Smooth muscle cell (in vitro differentiated cells): Measurements from ENCODE around the gene TSPAN4. TPM values are rescaled to one million over a fixed set of nuclear protein-coding genes. Genes with fewer than 3 reads are reported as not detected.

Experiments
- DNase-seq: peaks from one replicate; lab custom pipeline; 2025; ENCODE audit not compliant: unreplicated experiment; lab: John Stamatoyannopoulos, UW
- H2AFZ ChIP-seq: fragments of 200-600 bp; sonication (generic); 2 replicates; pipeline ENCODE4 v1.6.0; 2016; ENCODE audit warnings: antibody characterized with exemption, low read depth, mild to moderate bottlenecking
- H3F3A ChIP-seq: fragments of 200-600 bp; sonication (generic); 2 replicates; pipeline ENCODE4 v1.6.0; 2017; ENCODE audit warnings: antibody characterized with exemption, low read depth
- H3K27ac ChIP-seq: fragments of 200-600 bp; sonication (generic); 2 replicates; pipeline ENCODE4 v1.5.1; 2016; ENCODE audit warnings: low read depth, mild to moderate bottlenecking
- H3K27me3 ChIP-seq: fragments of 200-600 bp; sonication (generic); 2 replicates; pipeline ENCODE4 v1.6.1; 2016; ENCODE audit warnings: low read depth, mild to moderate bottlenecking
- H3K36me3 ChIP-seq: fragments of 200-600 bp; sonication (generic); 2 replicates; pipeline ENCODE4 v1.5.1; 2016; ENCODE audit warnings: low read depth
- H3K4me1 ChIP-seq: fragments of 200-600 bp; sonication (generic); 2 replicates; pipeline ENCODE4 v1.5.1; 2016; ENCODE audit warnings: low read depth
- H3K4me2 ChIP-seq: fragments of 200-600 bp; sonication (generic); 2 replicates; pipeline ENCODE4 v1.6.0; 2016; ENCODE audit warnings: mild to moderate bottlenecking
- H3K4me3 ChIP-seq: fragments of 200-600 bp; sonication (generic); 2 replicates; pipeline ENCODE4 v1.5.1; 2016; ENCODE audit warnings: mild to moderate bottlenecking
- H3K79me2 ChIP-seq: fragments of 200-600 bp; sonication (generic); 2 replicates; pipeline ENCODE4 v1.6.0; 2016; ENCODE audit warnings: low read depth, mild to moderate bottlenecking
- H3K9ac ChIP-seq: fragments of 200-600 bp; sonication (generic); 2 replicates; pipeline ENCODE4 v1.6.0; 2016; ENCODE audit warnings: low read depth
- H3K9me3 ChIP-seq: fragments of 200-600 bp; sonication (generic); replicated peaks from 2 replicates; pipeline ENCODE4 v1.5.1; 2016; ENCODE audit warnings: low read depth
- H4K20me1 ChIP-seq: fragments of 200-600 bp; sonication (generic); 2 replicates; pipeline ENCODE4 v1.6.0; 2016; ENCODE audit warnings: low read depth
- WGBS: methylation state at CpG from one replicate; pipeline ENCODE4 v1.1.7; 2016; ENCODE audit warnings: low lambda C conversion rate; 5-methylcytosine and 5-hydroxymethylcytosine counted together
- polyA plus RNA-seq: library from polyadenylated mRNA; unstranded; fragments of >200 nt; fragmentation: Nextera tagmentation; extraction: Ambion mirVana; gene quantifications from 2 replicates; pipeline ENCODE4 v1.2.1, GENCODE V29; 2016
- total RNA-seq: library from RNA; depleted of rRNA; stranded (reverse); fragments of >200 nt; gene quantifications from 2 replicates; pipeline ENCODE4 v1.2.3, GENCODE V29; 2014
- TF ChIP-seq, protein P1 (sequence below): fragments of 200-600 bp; sonication (generic); IDR thresholded peaks from 2 replicates; pipeline ENCODE4 v1.5.1; 2017; ENCODE audit warnings: borderline replicate concordance, mild to moderate bottlenecking, antibody characterized with exemption; ENCODE audit not compliant: insufficient read depth, poor library complexity, severe bottlenecking

TSPAN4 gene
- total and polyA plus RNA-seq, 2 experiments from 2014 or later: 68.2 to 179 TPM

DNA sequence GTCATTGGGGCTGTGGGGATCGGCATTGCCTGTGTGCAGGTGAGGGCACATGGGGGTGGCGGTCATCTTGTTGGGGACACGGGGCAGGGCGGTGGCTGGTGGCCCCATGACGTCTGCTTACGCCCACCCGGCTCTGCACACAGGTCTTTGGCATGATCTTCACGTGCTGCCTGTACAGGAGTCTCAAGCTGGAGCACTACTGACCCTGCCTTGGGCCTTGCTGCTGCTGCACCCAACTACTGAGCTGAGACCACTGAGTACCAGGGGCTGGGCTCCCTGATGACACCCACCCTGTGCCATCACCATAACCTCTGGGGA, 4.7 kb upstream of the TSPAN4 start:
- WGBS: 84% methylated on average over 8 of the region's 8 CpGs
- H3K4me1 ChIP-seq: peaks cover 12% of the 10 kb centered on the region
- H3K9me3 ChIP-seq: no peaks in the 10 kb centered on the region
- H3K36me3 ChIP-seq: no peaks in the 10 kb centered on the region
- no peak overlapping the region for H3K4me2 ChIP-seq
- H3K9ac ChIP-seq: no peak overlapping the region
- H3K4me3 ChIP-seq: no peak overlapping the region
- no peak overlapping the region for H3K27ac ChIP-seq
- DNase-seq: no peak
- H3K79me2 ChIP-seq: peaks cover 49% of the 10 kb centered on the region
- H3F3A ChIP-seq: peaks cover 23% of the 10 kb centered on the region
- H3K27me3 ChIP-seq: no peaks in the 10 kb centered on the region
- H4K20me1 ChIP-seq: peaks cover 84% of the 10 kb centered on the region
- TF ChIP-seq, protein P1, sequence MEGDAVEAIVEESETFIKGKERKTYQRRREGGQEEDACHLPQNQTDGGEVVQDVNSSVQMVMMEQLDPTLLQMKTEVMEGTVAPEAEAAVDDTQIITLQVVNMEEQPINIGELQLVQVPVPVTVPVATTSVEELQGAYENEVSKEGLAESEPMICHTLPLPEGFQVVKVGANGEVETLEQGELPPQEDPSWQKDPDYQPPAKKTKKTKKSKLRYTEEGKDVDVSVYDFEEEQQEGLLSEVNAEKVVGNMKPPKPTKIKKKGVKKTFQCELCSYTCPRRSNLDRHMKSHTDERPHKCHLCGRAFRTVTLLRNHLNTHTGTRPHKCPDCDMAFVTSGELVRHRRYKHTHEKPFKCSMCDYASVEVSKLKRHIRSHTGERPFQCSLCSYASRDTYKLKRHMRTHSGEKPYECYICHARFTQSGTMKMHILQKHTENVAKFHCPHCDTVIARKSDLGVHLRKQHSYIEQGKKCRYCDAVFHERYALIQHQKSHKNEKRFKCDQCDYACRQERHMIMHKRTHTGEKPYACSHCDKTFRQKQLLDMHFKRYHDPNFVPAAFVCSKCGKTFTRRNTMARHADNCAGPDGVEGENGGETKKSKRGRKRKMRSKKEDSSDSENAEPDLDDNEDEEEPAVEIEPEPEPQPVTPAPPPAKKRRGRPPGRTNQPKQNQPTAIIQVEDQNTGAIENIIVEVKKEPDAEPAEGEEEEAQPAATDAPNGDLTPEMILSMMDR: no peak
- no peak overlapping the region for H2AFZ ChIP-seq

- H4K20me1 ChIP-seq: peaks cover 83% of the 10 kb centered on the region
- H3K9me3 ChIP-seq: no peaks in the 10 kb centered on the region
- H3K27ac ChIP-seq: no peak overlapping the region
- no peak overlapping the region for H2AFZ ChIP-seq
- no peaks in the 10 kb centered on the region for H3K27me3 ChIP-seq
- TF ChIP-seq, protein P1: no peak
- H3K9ac ChIP-seq: no peak overlapping the region
- no peaks in the 10 kb centered on the region for H3K36me3 ChIP-seq
- peaks cover 14% of the 10 kb centered on the region for H3K4me1 ChIP-seq
- H3K79me2 ChIP-seq: peaks cover 43% of the 10 kb centered on the region
- H3K4me3 ChIP-seq: no peak overlapping the region
- H3K4me2 ChIP-seq: no peak overlapping the region
- DNase-seq: no peak
- peaks cover 23% of the 10 kb centered on the region for H3F3A ChIP-seq
- WGBS: 68% methylated on average over 14 of the region's 17 CpGs
Measured at GRCh38 chr11:838441-839279, 4.0 kb upstream of the TSPAN4 start.

DNA sequence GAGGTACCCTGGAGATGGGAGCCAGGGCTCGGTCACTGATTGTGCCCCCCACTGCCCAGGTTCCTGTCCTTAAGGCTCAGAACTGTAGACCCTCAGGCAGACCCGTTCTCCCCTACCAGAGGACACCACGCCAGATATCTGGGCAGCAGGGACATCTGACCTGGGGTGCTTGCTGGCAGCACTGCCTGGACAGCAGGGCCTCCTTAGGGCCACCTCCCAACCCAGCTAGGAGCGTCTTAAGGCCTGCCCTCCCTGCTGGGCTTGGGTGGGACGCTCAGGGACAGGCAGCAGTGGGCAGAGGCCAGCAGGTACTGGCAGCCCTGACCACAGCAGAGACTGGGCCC, 3.4 kb upstream of the TSPAN4 start:
- Histone ChIP-seq H3K79me2 (peaks cover 37% of the 10 kb centered on the region), H2AFZ (no peak overlapping the region), H3K27ac (no peak overlapping the region), H3K9me3 (no peaks in the 10 kb centered on the region), H3K4me3 (no peak overlapping the region), H3K4me1 (peaks cover 19% of the 10 kb centered on the region), H3K4me2 (no peak overlapping the region), H3F3A (peaks cover 23% of the 10 kb centered on the region), H3K9ac (no peak overlapping the region), H3K27me3 (no peaks in the 10 kb centered on the region), H3K36me3 (no peaks in the 10 kb centered on the region), H4K20me1 (peaks cover 77% of the 10 kb centered on the region)
- no peak for DNase-seq
- WGBS: 94% methylated on average over 5 of the region's 5 CpGs
- TF ChIP-seq, protein P1: no peak
